ENCODE results near the gene NET1.
"Not testable (repeated sequence)": the region's sequence is repeated elsewhere in the genome, so short reads cannot be mapped to it uniquely, and the experiment has no call there.

The NET1 gene

DNA sequence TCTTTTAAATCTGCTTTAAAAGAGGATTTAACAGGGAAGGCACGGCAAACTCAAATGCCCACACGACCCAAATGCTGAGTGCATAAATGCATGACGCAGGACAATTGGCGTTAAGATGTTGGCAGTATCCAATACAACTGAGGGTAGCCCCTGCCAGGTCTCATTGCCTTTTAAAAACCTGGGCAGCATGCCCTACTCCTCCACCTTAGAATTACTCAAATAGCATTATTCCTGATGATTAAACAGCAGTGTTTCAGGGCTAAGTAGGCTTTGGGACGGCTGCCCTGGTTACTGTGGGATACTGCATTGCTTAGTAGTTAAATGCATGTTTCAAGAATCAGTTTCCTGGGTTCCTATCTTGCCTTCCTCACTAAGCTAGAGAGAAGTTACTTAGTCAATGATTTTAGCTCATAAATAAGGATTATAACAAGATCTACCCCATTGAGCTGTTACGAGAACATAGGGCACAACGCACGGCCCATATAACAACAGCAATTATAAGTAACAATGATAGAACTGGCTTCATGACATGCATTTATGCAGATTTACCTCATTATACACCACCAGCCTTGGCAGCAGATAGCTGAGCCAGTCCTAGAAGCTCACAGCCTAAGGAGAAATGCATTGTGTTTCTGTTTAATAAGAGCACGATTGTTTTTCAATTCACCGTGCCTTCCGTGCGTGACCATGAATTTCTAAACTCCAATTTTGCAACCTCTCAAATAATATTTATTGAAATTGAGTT is 15.6 kb upstream of the NET1 start:
- in situ Hi-C loops (cut with HindIII; ENCODE audit: low sequenced_read_pairs), result no loop called here

DNA sequence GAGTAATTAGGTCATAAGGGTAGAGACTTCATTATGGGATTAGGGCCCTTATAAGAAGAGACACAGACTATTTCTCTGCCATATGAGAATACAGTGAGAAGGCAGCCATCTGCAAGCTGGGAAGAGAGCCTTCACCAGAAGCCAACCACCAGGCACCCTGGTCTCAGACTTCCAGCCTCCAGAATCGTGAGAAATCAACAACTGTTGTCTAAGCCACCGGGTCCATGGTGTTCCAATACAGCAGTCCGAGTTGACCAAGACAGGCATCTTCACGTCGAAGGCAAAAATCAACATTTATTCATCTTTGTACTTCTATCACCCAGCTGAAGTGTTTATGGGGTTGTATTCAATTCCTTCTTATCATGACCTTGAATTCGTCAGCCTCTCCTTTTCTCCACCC is 13.0 kb upstream of the NET1 start:
- in situ Hi-C loops (cut with HindIII; ENCODE audit: low sequenced_read_pairs), result no loop called here

DNA sequence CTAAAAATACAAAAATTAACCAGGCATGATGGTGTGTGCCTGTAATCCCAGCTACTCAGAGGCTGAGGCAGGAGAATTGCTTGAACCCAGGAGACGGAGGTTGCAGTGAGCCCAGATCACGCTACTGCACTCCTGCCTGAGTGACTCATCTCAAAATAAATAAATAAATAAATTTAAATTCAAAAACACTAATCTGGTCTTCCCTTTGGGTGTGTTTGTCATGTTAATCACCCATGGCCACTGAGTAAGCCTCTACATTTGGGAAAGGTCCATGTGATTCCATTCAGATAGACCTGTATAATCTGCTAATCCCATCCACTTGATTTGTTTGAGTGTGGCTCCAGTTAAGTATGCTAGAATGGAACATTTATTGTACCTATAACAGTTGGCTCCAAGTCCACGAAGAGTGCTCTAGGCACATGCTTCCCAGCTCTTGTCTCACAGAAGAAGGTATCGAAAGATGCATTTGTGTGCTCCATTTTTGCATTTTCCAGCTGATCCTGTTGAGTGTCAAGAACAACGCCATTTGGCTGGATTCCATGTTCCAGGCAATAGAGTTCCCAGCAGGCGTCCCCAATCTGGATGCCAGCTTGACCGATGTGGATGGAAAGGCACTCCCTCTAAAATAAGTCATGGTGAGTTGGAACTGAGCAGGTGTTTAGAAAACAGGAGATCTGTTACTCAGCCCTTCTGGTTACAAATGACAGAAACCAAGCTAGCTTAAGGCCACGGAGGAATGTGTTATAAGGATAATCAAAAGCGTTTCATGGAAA is 11.7 kb upstream of the NET1 start:
- in situ Hi-C loops (cut with HindIII; ENCODE audit: low sequenced_read_pairs), result no loop called here

DNA sequence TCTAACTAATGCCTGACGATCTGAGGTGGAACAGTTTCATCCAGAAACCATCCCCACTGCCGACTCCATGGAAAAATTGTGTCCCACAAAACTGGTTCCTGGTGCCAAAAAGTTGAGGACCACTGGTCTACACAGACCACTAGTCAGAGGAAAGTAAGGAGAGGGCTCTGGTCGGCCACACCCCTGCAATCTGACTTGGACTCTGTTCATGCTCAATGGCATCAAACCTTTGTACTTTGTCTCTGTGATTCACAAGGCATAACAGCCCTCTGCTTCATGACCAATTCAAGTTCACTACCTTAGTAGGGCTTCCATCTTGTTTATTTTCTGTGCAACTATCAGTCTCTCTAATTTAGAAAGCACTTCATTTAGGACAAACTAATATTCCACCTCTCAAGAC is 9.6 kb upstream of the NET1 start:
- in situ Hi-C loops (cut with HindIII; ENCODE audit: low sequenced_read_pairs), result no loop called here

DNA sequence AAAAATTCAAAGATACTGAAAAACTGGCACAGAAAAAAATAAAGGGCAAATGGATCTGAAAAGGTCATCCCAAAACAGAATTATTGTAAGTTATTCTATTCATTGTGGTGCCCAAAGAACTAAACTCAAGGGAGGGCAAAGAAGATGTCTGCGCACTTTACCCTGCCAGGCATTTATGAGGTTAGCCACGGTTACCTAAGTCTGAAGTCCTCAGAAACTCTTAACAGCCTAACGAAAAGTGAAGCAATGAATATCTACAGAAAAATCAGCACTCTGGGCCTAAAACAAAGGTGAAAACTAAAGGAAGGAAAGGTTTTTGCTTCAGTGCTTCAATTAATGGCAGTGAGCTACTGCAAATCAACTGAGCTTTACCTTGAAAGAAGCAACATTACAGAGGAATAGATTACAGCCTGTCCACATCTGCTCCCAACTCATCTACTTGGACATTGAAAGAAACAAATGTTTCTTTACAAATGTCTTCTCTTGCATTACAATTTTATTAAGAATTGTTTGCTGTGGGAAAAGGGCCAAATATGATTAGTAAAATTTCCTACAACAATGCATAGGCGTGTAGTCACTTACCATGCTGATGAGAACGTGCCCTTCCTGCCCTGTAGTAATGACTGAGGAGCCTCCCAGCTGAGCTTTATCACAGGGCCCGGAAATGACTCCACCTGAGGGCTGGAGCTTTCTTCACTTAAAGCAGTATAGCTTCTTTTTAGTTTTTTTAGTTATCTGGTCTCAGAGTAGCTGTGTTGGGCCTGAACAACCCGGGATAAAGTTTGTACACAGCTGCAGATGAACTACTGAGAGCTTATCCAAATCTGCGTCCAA is 7.9 kb upstream of the NET1 start, which contains the start of gene TUBAL3:
TUBAL3 (minus strand) TSS at position 621 of the 834 bp plus-strand sequence; CDS start at position 585, 36 bp downstream.
- in situ Hi-C loops (cut with HindIII; ENCODE audit: low sequenced_read_pairs), result no loop called here

DNA sequence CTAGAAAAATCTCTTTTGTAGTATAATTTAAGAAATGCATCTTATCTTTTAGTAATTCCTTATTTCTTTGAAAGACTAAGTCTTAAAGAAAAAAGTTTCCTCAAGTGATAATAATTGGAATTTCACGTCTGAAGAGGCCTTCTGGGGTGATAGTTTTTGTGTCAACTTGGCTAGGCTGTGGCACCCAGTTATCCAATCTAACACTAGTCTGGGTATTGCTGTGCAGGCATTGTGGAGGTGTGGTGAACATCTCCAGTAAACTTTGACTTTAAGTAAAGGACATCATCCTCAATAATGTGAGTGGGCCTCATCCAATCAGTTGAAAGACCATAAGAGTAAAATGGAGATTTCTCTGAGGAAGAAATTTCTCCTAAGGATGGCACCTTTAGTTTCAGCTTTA is 5.4 kb upstream of the NET1 start:
- in situ Hi-C loops (cut with HindIII; ENCODE audit: low sequenced_read_pairs), result no loop called here

DNA sequence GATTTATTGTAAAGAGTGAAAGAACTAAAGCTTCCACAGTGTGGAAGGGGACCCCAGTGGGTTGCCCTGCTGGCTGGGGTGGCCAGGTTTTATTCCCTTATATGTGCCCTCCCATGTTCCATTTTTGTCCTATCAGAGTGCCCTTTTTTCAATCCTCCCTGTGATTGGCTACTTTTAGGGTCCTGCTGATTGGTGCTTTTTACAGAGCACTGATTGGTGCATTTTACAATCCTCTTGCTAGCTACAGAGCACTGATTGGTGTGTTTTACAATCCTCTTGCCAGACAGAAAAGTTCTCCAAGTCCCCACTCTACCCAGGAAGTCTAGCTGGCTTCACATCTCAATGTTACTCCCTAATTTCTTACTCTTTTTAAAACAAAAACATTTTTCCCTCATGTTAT is 1.6 kb upstream of the NET1 start:
- in situ Hi-C loops (cut with HindIII; ENCODE audit: low sequenced_read_pairs), result not testable (repeated sequence)

DNA sequence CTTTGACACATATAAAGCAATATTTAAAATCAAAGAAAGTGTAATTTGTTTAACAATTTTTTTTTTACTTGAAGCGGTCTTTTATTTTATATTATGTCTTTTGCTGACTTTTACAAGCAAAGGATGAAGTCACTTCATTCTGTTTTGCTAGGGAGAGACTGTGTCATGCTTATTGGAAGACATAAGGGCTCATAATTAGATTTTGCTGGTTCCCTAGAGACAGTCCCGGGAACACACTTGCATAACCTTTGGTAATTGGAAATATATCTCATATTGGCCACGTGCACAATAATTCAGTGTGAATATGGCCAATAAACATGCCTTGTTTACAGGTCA is 448 bp upstream of the NET1 start:
- in situ Hi-C loops (cut with HindIII; ENCODE audit: low sequenced_read_pairs), result no loop called here

DNA sequence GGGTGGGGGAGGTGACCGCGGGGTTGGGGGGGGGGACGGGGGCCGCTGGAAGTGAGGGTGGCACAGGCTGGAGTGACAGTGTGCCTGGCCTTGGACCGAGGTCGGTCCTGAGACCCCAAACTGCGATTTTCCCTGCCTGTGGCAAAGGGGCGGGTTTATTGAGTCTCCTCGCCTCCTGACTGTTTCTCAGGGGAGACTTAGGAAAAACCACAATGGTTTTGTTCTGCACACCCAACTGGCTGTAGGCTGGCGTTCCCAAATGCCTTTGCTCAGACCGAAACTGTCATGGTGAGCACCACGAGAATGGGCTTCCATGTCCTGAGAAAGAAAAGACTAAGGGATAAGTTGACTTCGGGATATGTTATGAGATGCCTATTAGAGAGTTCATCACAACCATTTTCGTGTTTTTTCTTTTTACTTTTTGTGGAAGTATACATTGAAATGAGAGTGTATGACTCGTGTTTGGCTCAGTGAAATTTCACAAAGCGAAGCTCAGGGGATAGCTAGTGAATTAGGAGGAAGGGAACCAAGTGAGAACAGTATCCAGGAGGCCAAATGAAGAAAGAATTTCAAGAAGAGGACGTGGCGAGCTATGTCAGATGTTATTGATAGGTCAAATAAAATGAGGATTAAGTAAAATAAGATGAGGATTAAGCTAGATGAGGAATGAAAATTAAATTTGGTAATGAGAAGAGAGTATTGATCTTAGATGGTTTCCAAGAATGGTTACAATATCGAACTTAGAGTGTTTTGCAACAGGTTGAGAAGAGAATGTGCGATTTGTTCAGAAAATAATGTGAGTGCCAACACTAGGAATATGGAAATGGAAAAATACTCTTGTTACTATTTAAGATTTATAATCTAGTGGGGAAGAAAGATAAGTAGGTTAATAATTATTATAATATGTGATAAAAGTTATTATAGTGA is 918 bp downstream of the NET1 start:
- in situ Hi-C loops (cut with HindIII; ENCODE audit: low sequenced_read_pairs), result no loop called here

DNA sequence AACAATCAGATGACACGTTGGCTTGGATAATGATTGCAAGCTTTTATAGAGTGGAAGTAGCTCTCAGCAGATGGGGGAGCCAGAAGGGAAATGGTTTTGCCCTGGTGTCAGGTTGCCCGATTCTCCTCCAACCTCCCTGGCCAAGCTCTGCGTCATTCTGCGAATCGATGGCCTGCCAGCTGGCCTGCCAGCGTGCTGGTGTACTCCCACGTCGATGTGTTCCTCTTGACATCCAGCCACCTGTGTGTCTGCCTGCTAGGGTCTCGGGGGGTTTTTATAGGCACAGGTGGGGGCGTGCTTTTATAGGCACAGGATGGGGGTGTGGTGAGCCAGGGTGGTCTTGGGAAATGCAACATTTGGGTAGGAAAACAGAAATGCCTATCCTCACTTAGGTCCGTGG is 4.6 kb downstream of the NET1 start:
- in situ Hi-C loops (cut with HindIII; ENCODE audit: low sequenced_read_pairs), result no loop called here

DNA sequence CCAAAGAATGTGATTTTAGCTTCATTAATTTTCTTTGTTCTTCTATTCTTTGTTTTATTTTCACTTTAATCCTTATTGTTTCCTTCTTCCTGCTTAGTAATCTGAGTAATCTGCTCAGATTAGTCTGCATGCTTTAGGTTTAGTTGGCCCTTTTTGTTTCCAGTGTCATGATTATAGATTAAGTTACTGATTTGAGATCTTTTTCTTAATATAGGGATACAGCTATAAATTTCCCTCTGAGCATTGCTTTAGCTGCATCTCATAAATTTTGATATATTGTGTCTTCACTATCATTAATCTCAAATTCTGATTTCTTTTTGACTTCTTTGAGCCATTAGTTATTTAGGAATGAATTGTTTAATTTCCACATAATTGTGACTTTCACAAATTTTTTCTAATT is 6.2 kb downstream of the NET1 start:
- in situ Hi-C loops (cut with HindIII; ENCODE audit: low sequenced_read_pairs), result no loop called here

DNA sequence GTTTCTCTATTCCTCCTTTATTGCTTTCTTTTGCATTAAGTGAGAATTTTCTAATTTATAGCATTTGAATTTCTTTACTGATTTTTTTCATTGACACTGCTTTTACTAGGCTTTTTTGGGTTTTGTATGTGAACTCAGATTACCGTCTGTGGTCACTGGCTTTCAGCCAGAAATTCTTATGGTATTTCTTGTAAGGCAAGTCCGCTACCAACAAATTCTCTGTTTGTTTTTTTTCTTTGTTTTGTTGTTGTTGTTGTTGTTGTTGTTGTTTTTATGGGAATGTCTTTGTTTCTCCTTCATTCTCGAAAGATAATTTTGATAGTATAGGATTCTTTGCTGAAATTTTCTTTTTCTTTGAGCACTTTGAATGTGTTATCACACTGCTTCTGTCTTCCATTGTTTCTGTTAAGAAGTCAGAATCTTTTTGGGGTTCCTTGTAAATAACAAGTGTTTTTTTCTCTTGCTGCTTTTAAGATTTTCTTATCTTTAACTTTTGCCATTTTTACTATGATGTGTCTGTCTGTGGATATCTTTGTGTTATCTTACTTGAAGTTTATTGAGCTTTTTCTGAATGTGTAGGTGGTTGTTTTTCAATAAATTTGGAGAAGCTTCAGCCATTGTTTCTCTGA is 7.2 kb downstream of the NET1 start:
- in situ Hi-C loops (cut with HindIII; ENCODE audit: low sequenced_read_pairs), result no loop called here

DNA sequence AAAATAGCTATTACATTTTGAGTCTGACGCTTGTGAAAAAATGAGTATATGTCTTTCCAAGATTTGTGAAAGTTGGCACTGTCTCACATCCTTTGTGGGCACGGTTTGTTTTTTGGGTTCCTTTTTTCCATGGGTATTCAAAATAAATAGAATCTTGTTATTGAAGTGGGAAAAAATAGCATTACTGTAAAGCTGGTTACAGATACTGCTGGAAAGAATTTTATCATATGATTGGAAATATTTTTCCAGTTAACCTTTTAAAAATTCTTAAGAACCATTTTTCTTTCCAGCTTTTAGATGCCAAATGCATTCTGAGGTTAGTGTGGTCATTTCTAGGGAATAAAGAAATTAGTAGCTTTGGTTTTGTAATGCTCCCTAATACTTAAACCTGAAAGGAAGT is 11.4 kb downstream of the NET1 start:
- in situ Hi-C loops (cut with HindIII; ENCODE audit: low sequenced_read_pairs), result no loop called here

DNA sequence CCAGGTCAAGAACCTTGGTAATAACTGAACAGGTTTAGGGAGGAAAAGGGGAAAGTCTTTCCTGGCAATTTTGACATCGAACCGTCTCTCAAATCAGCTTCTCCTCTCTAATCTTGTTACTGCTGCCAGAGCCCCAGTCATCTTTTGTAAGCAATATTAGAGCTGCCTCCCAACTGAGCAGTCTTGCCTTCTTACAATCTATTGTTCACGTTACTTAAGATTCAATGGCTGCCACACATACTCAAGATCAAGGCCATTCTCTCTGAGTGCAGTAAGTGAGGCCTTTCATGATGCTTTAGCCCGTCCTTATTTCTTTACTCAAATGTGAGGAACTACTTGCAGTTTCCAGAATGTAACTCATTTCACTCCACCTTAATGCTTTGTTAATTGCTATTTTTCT is 12.4 kb downstream of the NET1 start:
- in situ Hi-C loops (cut with HindIII; ENCODE audit: low sequenced_read_pairs), result no loop called here

DNA sequence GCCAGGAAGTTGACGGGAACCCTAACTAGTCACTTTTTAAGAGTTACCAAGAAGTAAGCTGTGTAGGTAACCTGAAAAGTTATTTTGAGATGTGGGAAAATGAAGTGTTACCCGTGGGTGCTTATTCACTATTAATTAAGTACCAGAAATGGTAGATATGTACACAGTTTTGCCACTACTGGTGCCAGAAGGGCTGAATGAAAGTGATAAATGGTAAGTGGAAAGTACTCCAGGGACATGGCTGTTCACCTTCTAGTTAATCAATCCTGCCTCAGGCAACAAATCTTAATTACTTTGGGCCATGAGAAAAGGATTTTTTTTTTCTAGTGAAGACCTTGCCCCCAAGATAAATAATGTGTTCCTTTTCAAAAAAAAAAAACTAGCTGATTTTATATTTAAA is 15.8 kb downstream of the NET1 start:
- in situ Hi-C loops (cut with HindIII; ENCODE audit: low sequenced_read_pairs), result no loop called here

DNA sequence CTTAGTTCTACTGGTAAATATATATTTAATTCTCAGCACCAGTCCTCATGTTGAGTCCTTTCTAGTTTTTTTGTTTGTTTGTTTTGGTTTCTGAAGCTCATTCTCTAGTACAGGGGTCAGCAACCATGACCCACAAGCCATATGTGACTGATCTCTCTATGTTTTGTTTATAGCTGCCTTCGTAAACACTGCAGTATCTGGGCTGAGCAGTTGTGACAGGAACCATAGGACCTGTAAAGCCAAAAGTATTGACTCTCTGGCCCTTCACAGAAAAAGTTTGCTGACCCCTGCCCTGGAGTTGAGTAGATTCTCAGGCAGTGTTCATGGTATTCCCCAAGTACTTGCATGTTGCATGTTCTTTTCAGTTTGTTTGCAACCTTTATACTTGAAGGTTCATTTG is 20.8 kb downstream of the NET1 start:
- in situ Hi-C loops (cut with HindIII; ENCODE audit: low sequenced_read_pairs), result no loop called here

DNA sequence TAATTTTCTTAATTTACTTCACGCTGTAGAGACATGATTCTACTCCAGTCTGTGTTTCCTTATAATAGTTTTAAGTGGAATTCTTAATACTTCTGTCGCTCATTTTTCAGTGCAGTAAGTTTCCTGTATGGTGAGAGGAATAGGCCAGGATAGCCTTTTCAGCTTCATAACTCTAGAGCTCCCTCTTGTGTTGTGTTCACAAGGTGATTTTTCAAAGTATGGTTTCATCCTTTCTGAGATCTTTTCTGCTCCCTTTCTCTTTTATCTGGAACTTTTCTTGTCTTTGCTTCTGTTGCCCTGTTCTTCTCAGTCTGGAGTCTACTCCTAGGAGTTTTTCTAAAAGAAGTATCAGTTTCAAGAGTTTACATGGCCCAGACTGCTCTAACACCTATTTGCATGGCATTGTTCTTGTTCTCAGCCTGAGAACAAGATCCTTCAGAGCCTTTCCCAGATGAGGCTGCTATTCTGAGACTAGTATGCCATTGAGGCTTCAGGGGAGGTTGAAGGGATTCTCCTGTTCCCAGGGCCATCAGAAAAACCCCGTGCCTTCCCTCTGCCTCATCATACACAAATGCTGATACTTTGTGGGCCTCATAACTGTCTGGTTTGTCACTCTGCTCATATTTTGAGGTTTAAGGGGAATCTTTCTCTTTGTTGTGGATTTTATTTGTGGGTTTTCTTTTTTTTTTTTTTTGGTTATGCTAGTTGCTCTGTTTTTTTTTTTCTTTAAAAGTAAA is 21.8 kb downstream of the NET1 start:
- in situ Hi-C loops (cut with HindIII; ENCODE audit: low sequenced_read_pairs), result no loop called here

DNA sequence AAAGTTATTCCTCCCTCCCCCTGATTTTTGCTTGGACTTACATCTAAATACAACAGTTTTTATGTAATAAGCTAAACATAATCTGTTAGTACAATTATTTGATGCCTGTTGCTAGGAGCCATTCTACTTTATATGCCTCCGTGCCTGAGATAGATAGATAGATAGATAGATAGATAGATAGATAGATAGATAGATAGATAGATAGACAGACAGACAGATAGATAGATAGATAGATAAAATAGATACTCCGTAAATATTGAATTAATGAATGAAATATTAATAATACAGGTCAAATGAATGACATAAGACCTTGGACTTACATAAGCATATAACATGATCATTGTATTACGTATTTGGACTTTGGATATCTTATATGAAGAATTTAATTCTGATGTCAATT is 23.0 kb downstream of the NET1 start:
- in situ Hi-C loops (cut with HindIII; ENCODE audit: low sequenced_read_pairs), result no loop called here

DNA sequence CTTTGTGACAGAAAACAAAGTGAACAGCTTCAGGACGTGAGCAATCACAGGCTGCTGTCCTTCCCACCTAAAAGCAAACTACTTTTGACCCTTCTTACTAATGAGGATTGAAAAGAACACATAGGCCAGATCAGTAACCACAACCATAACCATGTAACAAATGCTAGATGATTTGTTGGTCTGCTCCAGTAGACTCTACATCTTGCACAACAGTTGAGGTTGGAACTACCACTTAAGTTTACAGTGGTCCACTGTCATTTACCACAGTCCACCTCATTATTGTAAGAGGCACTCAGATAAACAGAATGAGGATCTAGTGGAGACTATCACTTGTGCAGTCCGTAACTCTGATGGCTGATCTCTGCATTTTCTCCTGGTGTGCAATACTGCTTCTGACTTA is 27.8 kb downstream of the NET1 start:
- in situ Hi-C loops (cut with HindIII; ENCODE audit: low sequenced_read_pairs), result no loop called here

DNA sequence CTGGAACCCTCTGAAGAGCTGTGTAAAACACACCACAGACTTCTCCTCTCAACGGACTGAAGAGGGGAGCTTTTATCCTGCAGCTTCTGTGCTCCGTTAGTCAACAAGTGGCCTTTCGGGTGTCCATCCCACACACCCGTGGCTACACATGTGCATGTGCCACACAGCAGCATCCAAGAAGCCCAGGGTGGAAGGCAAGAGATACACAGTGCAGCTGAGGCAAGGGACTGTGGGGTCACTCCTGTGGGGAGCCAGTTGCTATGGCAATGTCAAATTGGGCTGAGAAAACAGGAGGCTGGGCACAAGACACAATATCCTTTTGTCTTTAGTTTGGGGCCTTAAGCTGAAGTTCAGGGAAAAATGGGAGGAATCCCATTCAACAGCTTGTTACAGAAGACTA is 28.7 kb downstream of the NET1 start:
- in situ Hi-C loops (cut with HindIII; ENCODE audit: low sequenced_read_pairs), result no loop called here

Measured in DLD1 (cell line).